ENCODE measurements around the gene COL6A3. TPM values are rescaled to one million over a fixed set of nuclear protein-coding genes. Genes with fewer than 3 reads are reported as not detected.
"Not testable (repeated sequence)": the region's sequence is repeated elsewhere in the genome, so short reads cannot be mapped to it uniquely, and the experiment has no call there.

COL6A3 gene
- total and polyA plus RNA-seq, 2 of the 13 experiments (the other 11 are each of a cell fraction or from before 2014, with no cell fraction given): 0.03 TPM; not detected in 1

- no TSS peak for BruUV-seq (replicated peaks)
- Histone ChIP-seq H3K4me3 (replicated peaks in 1 of 3; ENCODE audit: insufficient read depth in 1 of 3, low read depth in 2 of 3, low read length in 3 of 3) (no peak overlapping the region), H3K27ac (ENCODE audit: extremely low read length, insufficient read depth, low read length) (no peak overlapping the region), H3K36me3 (replicated peaks in 1 of 2; ENCODE audit: control insufficient read depth in 1 of 2, insufficient read depth in 2 of 2, low read length in 2 of 2) (no peaks in the 10 kb centered on the region), H3K27me3 (ENCODE audit: control insufficient read depth in 1 of 2, insufficient read depth in 2 of 2, low read length in 2 of 2) (peaks cover 7 to 82% of the 10 kb centered on the region in 2 experiments; a peak in 4 of 5 replicates), H3K79me2 (ENCODE audit: insufficient read depth, low read length) (no peaks in the 10 kb centered on the region), H3K9me3 (ENCODE audit: low read length) (no peaks in the 10 kb centered on the region), H3K4me2 (ENCODE audit: low read depth, low read length) (no peak overlapping the region), H2AFZ (ENCODE audit: low read length) (no peak overlapping the region), H3K4me1 (ENCODE audit: insufficient read depth, low read length) (no peaks in the 10 kb centered on the region), H3K9ac (ENCODE audit: insufficient read depth, low read depth, low read length) (no peak overlapping the region), H4K20me1 (ENCODE audit: insufficient read depth, low read length) (no peaks in the 10 kb centered on the region)
- FAIRE-seq: no peak
- 42% methylated on average over 12 of the region's 12 CpGs for WGBS (ENCODE audit: low lambda C conversion rate)
- TF ChIP-seq EED (CRISPR knock-in tag; IDR thresholded peaks at IDR 0.05): no peak
- in situ Hi-C loops (cut with HindIII; ENCODE audit: extremely low pct_ligation_motif_present, low pct_unique_long_range_greater_than_20kb) (loop anchor here (10.0 kb wide), 1 partner anchor 256 kb away; no protein-coding TSS in a partner anchor), intact Hi-C loops (cut with micrococcal nuclease; ENCODE audit: unreplicated experiment) (no loop called here)
- ChIA-PET POLR2A (no interaction called here), CTCF (ENCODE audit: low intra/inter-chr PET ratio, low total read pairs) (no interaction called here)
- no peak for ATAC-seq
- no peak for DNase-seq (ENCODE audit: low spot score)
These were observed 2.8 kb downstream of the COL6A3 start for GRCh38 chr2:237411092-237411601.

GRCh38 chr2:237409263-237409662, 4.7 kb downstream of the COL6A3 start:
- DNase-seq (ENCODE audit: low spot score); H4K20me1 ChIP-seq (ENCODE audit: insufficient read depth, low read length); intact Hi-C loops (cut with micrococcal nuclease; ENCODE audit: unreplicated experiment); BruUV-seq (replicated peaks); H3K4me3 ChIP-seq (replicated peaks in 1 of 3; ENCODE audit: insufficient read depth in 1 of 3, low read depth in 2 of 3, low read length in 3 of 3); H3K79me2 ChIP-seq (ENCODE audit: insufficient read depth, low read length); H3K36me3 ChIP-seq (replicated peaks in 1 of 2; ENCODE audit: control insufficient read depth in 1 of 2, insufficient read depth in 2 of 2, low read length in 2 of 2); ATAC-seq; in situ Hi-C loops (cut with HindIII; ENCODE audit: extremely low pct_ligation_motif_present, low pct_unique_long_range_greater_than_20kb); H3K9me3 ChIP-seq (ENCODE audit: low read length); H2AFZ ChIP-seq (ENCODE audit: low read length); POLR2A ChIA-PET; H3K4me2 ChIP-seq (ENCODE audit: low read depth, low read length); H3K4me1 ChIP-seq (ENCODE audit: insufficient read depth, low read length); FAIRE-seq; H3K27ac ChIP-seq (ENCODE audit: extremely low read length, insufficient read depth, low read length); H3K9ac ChIP-seq (ENCODE audit: insufficient read depth, low read depth, low read length): not testable (repeated sequence)
- CTCF ChIA-PET (ENCODE audit: low intra/inter-chr PET ratio, low total read pairs): interaction anchor here (1.8 kb wide), 1 partner anchor 255 kb away, joined by 11 read pairs; no protein-coding TSS in a partner anchor
- WGBS (ENCODE audit: low lambda C conversion rate): 16% methylated on average over 2 of the region's 2 CpGs
- H3K27me3 ChIP-seq (ENCODE audit: control insufficient read depth in 1 of 2, insufficient read depth in 2 of 2, low read length in 2 of 2): peaks cover 9 to 82% of the 10 kb centered on the region in 2 experiments; a peak in 4 of 5 replicates

Data from HepG2 (cell line).